ENCODE measurements around the gene TMEM94. TPM values are rescaled to one million over a fixed set of nuclear protein-coding genes. Genes with fewer than 3 reads are reported as not detected.

TMEM94 gene
- total and polyA plus RNA-seq, 2 of the 13 experiments (the other 11 are each of a cell fraction or from before 2014, with no cell fraction given), result 32.6 to 134 TPM

GRCh38 chr17:75516619-75517296, 60.3 kb downstream of the TMEM94 start (continued):
- no peak for TF ChIP-seq TEF (CRISPR knock-in tag; IDR thresholded peaks at IDR 0.05)
- 0 out of 2 replicates have a peak, but pooled peaks have one; percentile 7 for TF ChIP-seq TAF1 (CRISPR knock-in tag; IDR thresholded peaks at IDR 0.05)
- no peak; the same call in 1 of the 2 replicates for TF ChIP-seq HES4 (CRISPR knock-in tag; IDR thresholded peaks at IDR 0.05; ENCODE audit: borderline replicate concordance)
- peak; percentile 85 for TF ChIP-seq ZNF672 (CRISPR knock-in tag; IDR thresholded peaks at IDR 0.05)
- no peak for TF ChIP-seq SSRP1 (CRISPR knock-in tag; IDR thresholded peaks at IDR 0.05)
- TF ChIP-seq MEF2D (CRISPR knock-in tag; IDR thresholded peaks at IDR 0.05), result 0 out of 2 replicates have a peak, but pooled peaks have one; percentile 36
- peak; percentile 19; the same call in 1 of the 2 replicates for TF ChIP-seq ZNF773 (CRISPR knock-in tag; IDR thresholded peaks at IDR 0.05; ENCODE audit: borderline replicate concordance)
- peak; percentile 48; the same call in 1 of the 2 replicates for TF ChIP-seq YEATS2 (CRISPR knock-in tag; IDR thresholded peaks at IDR 0.05; ENCODE audit: borderline replicate concordance)
- TF ChIP-seq ELF1 (CRISPR knock-in tag; IDR thresholded peaks at IDR 0.05), result peak; percentile 68
- peak; percentile 31 for TF ChIP-seq ZNF781 (CRISPR knock-in tag; IDR thresholded peaks at IDR 0.05; ENCODE audit: borderline replicate concordance, not compliant biosample characterization)
- peak; percentile 62 for TF ChIP-seq ZNF768 (CRISPR knock-in tag; IDR thresholded peaks at IDR 0.05)
- 0 out of 2 replicates have a peak, but pooled peaks have one; percentile 43 for TF ChIP-seq ZNF280D (CRISPR knock-in tag; IDR thresholded peaks at IDR 0.05)
- peak; percentile 35; the same call in 1 of the 2 replicates for TF ChIP-seq ZFP41 (CRISPR knock-in tag; IDR thresholded peaks at IDR 0.05; ENCODE audit: borderline replicate concordance)
- peak; percentile 48; the same call in 1 of the 2 replicates for TF ChIP-seq ZNF589 (CRISPR knock-in tag; conservative IDR thresholded peaks at IDR 0.05)
- TF ChIP-seq ZFX (CRISPR knock-in tag; IDR thresholded peaks at IDR 0.05; ENCODE audit: low read depth), result peak; percentile 28

All from HepG2 (cell line).